Skeletal muscle satellite cell (primary cell): ENCODE results near the gene CETP.
"Not testable (repeated sequence)": the region's sequence is repeated elsewhere in the genome, so short reads cannot be mapped to it uniquely, and the experiment has no call there.

Experiments used
- H3K27me3 ChIP-seq: 2 replicates; pipeline ENCODE4 v1.7.0; 2013; ENCODE audit warnings: low read length; ENCODE audit not compliant: control insufficient read depth, insufficient read depth
- H3K36me3 ChIP-seq: 2 replicates; pipeline ENCODE4 v1.7.0; 2013; ENCODE audit warnings: mild to moderate bottlenecking, control low read depth, low read length; ENCODE audit not compliant: insufficient read depth
- H3K4me1 ChIP-seq: 2 replicates; pipeline ENCODE4 v1.7.0; 2013; ENCODE audit warnings: low read length; ENCODE audit not compliant: control insufficient read depth, insufficient read depth
- H3K4me2 ChIP-seq: 2 replicates; pipeline ENCODE4 v1.7.0; 2013; ENCODE audit warnings: mild to moderate bottlenecking, low read length
- H3K4me3 ChIP-seq: 2 replicates; pipeline ENCODE4 v1.7.0; 2013; ENCODE audit warnings: low read length
- H3K9ac ChIP-seq: 2 replicates; pipeline ENCODE4 v1.7.0; 2013; ENCODE audit warnings: mild to moderate bottlenecking, low read depth, low read length, moderate library complexity
- H3K9me3 ChIP-seq: replicated peaks from 2 replicates; pipeline ENCODE4 v1.7.0; 2013; ENCODE audit warnings: mild to moderate bottlenecking, control low read depth, low read length

CETP gene

DNA sequence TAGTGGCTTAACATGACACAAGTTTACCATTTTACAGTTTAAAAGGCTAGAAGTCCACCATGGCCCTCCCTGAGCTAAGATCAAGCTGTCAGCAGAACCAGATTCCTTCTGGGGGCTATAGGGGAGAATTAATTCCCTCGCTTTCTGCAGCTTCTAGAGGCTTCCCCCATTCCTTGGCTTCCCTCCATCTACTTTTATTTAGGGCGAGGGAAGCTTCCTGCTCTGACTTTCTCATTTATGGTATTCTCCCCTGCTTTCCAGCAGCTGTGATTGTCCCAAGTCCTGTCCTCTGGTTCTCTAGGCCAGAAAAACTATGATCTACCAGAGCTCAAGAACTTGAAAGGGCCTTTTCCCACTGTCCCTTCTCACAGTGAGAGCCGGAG lies 4.3 kb downstream of the CETP start:
- H3K9me3 ChIP-seq, result peaks cover 5% of the 10 kb centered on the region
- peaks cover 30% of the 10 kb centered on the region for H3K4me1 ChIP-seq
- peak overlapping the region; percentile 44 for H3K9ac ChIP-seq
- no peak overlapping the region for H3K4me2 ChIP-seq
- H3K36me3 ChIP-seq, result no peaks in the 10 kb centered on the region
- H3K27me3 ChIP-seq, result peaks cover 11% of the 10 kb centered on the region
- no peak overlapping the region for H3K4me3 ChIP-seq

DNA sequence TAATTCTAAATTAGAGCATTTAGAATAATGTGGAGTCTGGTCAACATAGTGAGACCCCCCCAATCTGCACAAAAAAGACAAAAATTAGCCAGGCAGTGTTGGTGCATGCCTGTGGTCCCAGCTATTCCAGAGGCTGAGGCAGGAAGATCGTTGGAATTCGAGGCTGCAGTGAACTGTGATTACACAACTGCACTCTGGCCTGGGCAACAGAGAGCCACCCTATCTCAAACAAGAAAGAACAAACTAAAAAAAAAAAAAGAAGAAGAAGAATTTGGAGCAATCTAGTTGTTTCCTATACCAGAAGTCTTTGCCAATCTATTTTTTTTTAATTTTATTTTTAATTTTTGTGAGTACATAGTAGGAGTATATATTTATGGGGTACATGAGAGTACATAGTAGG lies 6.0 kb downstream of the CETP start:
- no peak overlapping the region for H3K4me2 ChIP-seq
- H3K9me3 ChIP-seq, result peaks cover 5% of the 10 kb centered on the region
- no peak overlapping the region for H3K4me3 ChIP-seq
- peaks cover 22% of the 10 kb centered on the region for H3K4me1 ChIP-seq
- no peak overlapping the region for H3K9ac ChIP-seq
- H3K36me3 ChIP-seq, result no peaks in the 10 kb centered on the region
- H3K27me3 ChIP-seq, result peaks cover 20% of the 10 kb centered on the region

GRCh38 chr16:56969769-56970168 lies 8.0 kb downstream of the CETP start:
- no peak overlapping the region for H3K4me3 ChIP-seq
- H3K27me3 ChIP-seq, result peaks cover 26% of the 10 kb centered on the region
- no peak overlapping the region for H3K4me2 ChIP-seq
- H3K9me3 ChIP-seq, result no peaks in the 10 kb centered on the region
- peaks cover 15% of the 10 kb centered on the region for H3K4me1 ChIP-seq
- H3K9ac ChIP-seq, result no peak overlapping the region
- no peaks in the 10 kb centered on the region for H3K36me3 ChIP-seq

DNA sequence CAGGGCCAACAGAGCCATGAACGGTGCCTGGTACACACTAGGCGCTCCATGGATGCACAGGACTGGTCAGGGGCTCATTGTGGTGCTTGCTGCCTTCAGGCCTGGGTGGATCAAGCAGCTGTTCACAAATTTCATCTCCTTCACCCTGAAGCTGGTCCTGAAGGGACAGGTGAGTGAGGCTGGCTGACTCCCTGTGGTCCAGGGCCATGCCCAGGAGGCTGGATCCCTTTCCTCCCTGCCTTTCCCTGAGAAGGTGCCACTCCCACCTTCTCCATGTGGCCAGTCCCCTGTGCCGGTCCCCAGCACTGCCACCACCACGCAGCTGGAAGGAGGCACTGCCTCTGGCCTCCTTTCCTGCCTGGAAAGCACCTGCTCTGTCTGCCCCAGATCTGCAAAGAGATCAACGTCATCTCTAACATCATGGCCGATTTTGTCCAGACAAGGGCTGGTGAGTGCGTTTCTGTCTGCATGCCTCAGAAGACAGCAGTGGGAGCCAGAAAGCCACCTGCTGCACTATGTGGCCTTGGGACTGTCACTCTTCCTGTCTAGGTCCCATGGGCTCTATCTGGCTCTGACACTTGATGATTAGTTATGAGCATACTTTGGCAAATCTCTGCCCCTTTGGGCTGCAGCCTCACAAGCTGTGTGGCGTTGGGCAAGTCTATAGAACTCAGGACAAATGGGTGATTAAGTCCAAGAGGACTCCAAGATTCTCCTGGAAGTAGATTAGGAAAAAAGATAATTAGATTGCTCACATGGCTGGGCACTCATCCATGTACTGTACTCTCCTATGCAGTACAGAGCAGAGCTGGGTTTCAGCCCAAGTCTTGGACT lies 9.4 kb downstream of the CETP start:
- Histone ChIP-seq H3K4me1 (peaks cover 3% of the 10 kb centered on the region), H3K36me3 (no peaks in the 10 kb centered on the region), H3K4me2 (no peak overlapping the region), H3K4me3 (no peak overlapping the region), H3K9ac (no peak overlapping the region), H3K9me3 (no peaks in the 10 kb centered on the region), H3K27me3 (peaks cover 29% of the 10 kb centered on the region)

DNA sequence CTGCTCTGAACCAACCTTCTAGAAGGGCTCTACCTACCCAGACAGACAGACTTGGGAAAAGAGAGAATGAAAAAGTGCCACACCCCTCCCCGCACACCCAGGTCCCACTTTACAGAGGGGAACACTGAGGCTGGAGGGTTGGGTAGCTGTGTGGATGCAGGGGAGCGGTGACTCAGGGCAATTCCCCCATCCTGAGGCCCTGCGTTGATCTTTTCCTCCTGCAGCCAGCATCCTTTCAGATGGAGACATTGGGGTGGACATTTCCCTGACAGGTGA lies 10.0 kb downstream of the CETP start:
- Histone ChIP-seq H3K4me3 (no peak overlapping the region), H3K4me2 (no peak overlapping the region), H3K9me3 (no peaks in the 10 kb centered on the region), H3K27me3 (peaks cover 29% of the 10 kb centered on the region), H3K36me3 (no peaks in the 10 kb centered on the region), H3K4me1 (no peaks in the 10 kb centered on the region), H3K9ac (no peak overlapping the region)

DNA sequence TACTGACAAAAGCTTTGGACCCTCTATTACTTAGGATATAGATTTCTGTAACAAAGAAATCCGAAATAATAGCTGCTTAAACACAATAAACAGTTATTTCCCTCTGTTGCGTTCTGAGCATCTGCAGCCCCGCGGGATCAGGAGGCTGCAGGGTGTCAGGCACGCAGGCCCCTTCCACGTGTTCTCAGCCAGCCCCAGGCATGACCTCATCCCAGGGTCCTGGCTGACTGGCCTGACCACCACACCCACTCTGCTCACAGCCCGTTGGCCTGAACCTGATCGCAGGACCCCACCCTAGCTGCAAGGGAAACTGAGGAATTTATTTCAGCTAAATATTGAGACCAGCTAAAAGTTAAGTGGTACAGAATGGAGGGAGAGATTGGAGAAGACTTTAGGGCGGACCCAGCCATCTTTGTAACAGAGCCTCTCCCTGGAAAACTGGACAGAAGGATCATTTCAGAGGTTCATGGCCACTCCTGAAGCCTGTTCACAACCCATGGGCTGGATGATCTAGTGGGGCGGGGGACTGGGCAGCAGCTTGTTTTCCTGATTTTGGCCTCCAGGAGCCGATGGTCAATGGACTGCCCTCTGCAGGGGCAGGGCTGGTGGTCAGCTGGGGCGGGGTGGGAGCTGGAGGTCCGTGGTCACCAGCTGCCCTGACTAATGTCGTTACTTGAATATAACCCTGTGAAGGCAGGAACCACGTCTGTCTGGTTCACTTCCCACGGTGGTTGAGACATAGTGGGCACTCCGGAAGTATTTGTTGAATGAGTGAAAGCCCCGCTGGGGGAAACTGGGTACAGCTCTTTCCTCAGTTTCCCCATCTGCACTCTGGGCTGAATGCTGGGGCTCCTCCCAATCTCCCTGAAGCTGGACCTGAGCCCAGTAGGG lies 10.9 kb downstream of the CETP start:
- no peaks in the 10 kb centered on the region for H3K36me3 ChIP-seq
- no peaks in the 10 kb centered on the region for H3K4me1 ChIP-seq
- H3K4me2 ChIP-seq, result no peak overlapping the region
- no peak overlapping the region for H3K9ac ChIP-seq
- no peak overlapping the region for H3K4me3 ChIP-seq
- peaks cover 29% of the 10 kb centered on the region for H3K27me3 ChIP-seq
- no peaks in the 10 kb centered on the region for H3K9me3 ChIP-seq

DNA sequence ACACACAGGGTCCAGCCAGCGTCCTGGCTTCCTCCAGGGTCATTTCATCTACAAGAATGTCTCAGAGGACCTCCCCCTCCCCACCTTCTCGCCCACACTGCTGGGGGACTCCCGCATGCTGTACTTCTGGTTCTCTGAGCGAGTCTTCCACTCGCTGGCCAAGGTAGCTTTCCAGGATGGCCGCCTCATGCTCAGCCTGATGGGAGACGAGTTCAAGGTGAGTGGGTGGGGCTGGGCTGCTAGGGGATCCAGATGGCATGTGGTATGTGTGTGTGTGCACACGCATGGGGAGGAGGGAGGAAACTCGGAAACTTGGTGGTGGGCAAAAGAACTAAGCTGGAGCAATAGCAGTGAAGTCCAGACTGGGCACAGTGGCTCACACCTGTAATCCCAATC lies 11.5 kb downstream of the CETP start:
- H3K4me1 ChIP-seq, result no peaks in the 10 kb centered on the region
- no peaks in the 10 kb centered on the region for H3K9me3 ChIP-seq
- no peak overlapping the region for H3K4me3 ChIP-seq
- H3K27me3 ChIP-seq, result peaks cover 29% of the 10 kb centered on the region
- no peak overlapping the region for H3K4me2 ChIP-seq
- no peak overlapping the region for H3K9ac ChIP-seq
- no peaks in the 10 kb centered on the region for H3K36me3 ChIP-seq

DNA sequence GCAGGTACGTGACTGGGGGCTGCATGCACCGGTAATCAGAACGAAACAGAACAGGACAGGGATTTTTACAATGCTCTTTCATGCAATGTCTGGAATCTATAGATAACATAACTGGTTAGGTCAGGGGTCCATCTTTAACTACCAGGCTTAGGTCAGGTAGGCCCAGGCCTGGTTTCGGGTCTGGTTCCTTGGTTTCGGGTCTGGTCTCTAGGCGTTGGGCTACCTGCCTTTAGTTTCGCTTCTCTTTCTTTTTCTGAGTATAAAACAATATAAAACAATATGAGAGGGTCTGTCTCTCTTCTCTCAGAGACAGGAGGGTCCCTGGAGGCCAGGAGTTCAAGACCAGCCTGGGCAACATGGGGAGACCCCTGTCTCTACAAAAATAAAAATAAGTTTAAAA lies 12.1 kb downstream of the CETP start:
- peaks cover 29% of the 10 kb centered on the region for H3K27me3 ChIP-seq
- not testable (repeated sequence) for H3K36me3 ChIP-seq, H3K4me1 ChIP-seq, H3K9ac ChIP-seq, H3K9me3 ChIP-seq, H3K4me3 ChIP-seq, H3K4me2 ChIP-seq

DNA sequence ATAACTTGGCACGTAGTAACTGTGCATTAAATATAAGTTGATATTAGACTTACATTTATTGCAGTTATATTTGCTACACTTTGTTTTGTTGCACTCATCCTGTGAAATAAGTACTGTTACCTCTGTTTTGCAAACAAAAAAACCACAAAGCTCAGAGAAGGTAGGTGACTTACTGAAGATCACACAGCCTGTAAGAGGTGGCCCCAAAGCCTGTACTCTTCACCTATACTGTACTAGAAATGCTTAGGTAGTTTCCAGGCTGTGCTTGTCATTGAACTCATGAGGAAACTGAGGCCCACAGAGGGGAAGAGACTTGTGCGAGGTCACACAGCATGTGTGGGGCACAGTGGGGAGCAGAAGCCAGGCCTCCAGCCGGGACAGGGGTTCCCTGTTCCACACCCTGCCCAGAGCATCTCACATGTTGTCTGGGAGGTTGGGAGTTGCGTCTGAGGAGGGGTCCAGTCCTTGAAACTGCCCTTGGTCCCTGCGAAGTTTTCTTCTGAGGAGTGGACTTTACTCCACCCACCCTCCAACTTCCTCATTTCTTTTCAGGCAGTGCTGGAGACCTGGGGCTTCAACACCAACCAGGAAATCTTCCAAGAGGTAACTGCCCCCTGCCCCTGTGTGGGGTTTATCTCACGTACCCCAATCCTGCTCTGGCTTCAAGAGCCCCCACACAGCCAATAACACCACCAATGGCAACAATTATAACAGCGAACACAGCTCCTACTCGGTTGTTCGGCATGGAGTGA lies 13.0 kb downstream of the CETP start:
- H3K4me3 ChIP-seq, result no peak overlapping the region
- no peak overlapping the region for H3K9ac ChIP-seq
- no peaks in the 10 kb centered on the region for H3K9me3 ChIP-seq
- no peaks in the 10 kb centered on the region for H3K36me3 ChIP-seq
- no peaks in the 10 kb centered on the region for H3K4me1 ChIP-seq
- H3K27me3 ChIP-seq, result peaks cover 29% of the 10 kb centered on the region
- no peak overlapping the region for H3K4me2 ChIP-seq

- Histone ChIP-seq H3K4me1 (no peaks in the 10 kb centered on the region), H3K4me2 (no peak overlapping the region), H3K4me3 (no peak overlapping the region), H3K27me3 (peaks cover 22% of the 10 kb centered on the region), H3K36me3 (no peaks in the 10 kb centered on the region), H3K9me3 (no peaks in the 10 kb centered on the region), H3K9ac (no peak overlapping the region)
These were observed 14.0 kb downstream of the CETP start for GRCh38 chr16:56975714-56976113.

- Histone ChIP-seq H3K4me1 (no peaks in the 10 kb centered on the region), H3K27me3 (peaks cover 11% of the 10 kb centered on the region), H3K9ac (no peak overlapping the region), H3K9me3 (no peaks in the 10 kb centered on the region), H3K36me3 (no peaks in the 10 kb centered on the region), H3K4me2 (no peak overlapping the region), H3K4me3 (no peak overlapping the region)
These were observed 15.5 kb downstream of the CETP start for GRCh38 chr16:56977216-56977615.
